Measurements from ENCODE around the gene KIF23. TPM values are rescaled to one million over a fixed set of nuclear protein-coding genes. Genes with fewer than 3 reads are reported as not detected.

Gene KIF23
- total RNA-seq, 1 experiment from 2014 or later: 74.2 TPM

DNA sequence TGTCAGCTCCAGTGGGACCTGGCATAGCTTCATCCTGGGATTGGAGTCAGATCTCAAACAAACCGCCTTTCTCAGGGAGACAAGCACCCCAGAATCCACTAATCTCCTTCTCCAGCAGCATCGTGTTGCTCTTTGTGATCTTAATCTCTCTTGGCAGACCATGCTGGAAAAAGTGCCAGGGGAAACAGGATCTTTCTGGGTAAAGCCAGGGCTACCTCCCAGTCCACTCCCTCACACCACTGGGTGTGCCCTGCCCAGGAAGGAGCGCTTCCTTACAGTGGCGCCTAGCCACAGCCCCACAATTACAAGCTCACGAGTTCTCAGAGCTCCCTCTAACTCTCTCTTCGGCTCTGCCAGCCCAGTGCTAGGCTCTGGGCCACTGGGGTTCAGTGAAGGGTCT lies 70.7 kb downstream of the KIF23 start:
- no peak for DNase-seq
- H3K36me3 Mint-ChIP-seq (ENCODE audit: insufficient read depth, unreplicated experiment): no peaks in the 10 kb centered on the region
- no peaks in the 10 kb centered on the region for H3K9me3 Mint-ChIP-seq (ENCODE audit: unreplicated experiment)
- H3K27me3 ChIP-seq (replicated peaks; ENCODE audit: control insufficient read depth, insufficient read depth, low read length): no peaks in the 10 kb centered on the region
- no peaks in the 10 kb centered on the region for H3K9me3 ChIP-seq
- no peak overlapping the region for H3K4me3 Mint-ChIP-seq (ENCODE audit: unreplicated experiment)
- no peaks in the 10 kb centered on the region for H3K27me3 Mint-ChIP-seq (ENCODE audit: insufficient read depth, unreplicated experiment)
- no peaks in the 10 kb centered on the region for H3K4me1 ChIP-seq
- intact Hi-C loops (cut with micrococcal nuclease; ENCODE audit: unreplicated experiment): no loop called here
- ChIA-PET POLR2A (no interaction called here), CTCF (no interaction called here)
- no peaks in the 10 kb centered on the region for H3K36me3 ChIP-seq (ENCODE audit: control insufficient read depth, insufficient read depth, low read length)
- H3K27ac Mint-ChIP-seq (ENCODE audit: unreplicated experiment): no peak overlapping the region
- no peak overlapping the region for H3K4me3 ChIP-seq (ENCODE audit: low read depth, low read length)
- H3K4me1 Mint-ChIP-seq (ENCODE audit: low read depth, unreplicated experiment): no peaks in the 10 kb centered on the region
- no TSS peak for BruUV-seq (replicated peaks)
- TF ChIP-seq, protein P1, sequence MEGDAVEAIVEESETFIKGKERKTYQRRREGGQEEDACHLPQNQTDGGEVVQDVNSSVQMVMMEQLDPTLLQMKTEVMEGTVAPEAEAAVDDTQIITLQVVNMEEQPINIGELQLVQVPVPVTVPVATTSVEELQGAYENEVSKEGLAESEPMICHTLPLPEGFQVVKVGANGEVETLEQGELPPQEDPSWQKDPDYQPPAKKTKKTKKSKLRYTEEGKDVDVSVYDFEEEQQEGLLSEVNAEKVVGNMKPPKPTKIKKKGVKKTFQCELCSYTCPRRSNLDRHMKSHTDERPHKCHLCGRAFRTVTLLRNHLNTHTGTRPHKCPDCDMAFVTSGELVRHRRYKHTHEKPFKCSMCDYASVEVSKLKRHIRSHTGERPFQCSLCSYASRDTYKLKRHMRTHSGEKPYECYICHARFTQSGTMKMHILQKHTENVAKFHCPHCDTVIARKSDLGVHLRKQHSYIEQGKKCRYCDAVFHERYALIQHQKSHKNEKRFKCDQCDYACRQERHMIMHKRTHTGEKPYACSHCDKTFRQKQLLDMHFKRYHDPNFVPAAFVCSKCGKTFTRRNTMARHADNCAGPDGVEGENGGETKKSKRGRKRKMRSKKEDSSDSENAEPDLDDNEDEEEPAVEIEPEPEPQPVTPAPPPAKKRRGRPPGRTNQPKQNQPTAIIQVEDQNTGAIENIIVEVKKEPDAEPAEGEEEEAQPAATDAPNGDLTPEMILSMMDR (IDR thresholded peaks at IDR 0.05; ENCODE audit: insufficient read depth in 1 of 2, low read depth in 1 of 2, low read length in 1 of 2, severe bottlenecking in 1 of 2, unreplicated experiment in 1 of 2): no peak

DNA sequence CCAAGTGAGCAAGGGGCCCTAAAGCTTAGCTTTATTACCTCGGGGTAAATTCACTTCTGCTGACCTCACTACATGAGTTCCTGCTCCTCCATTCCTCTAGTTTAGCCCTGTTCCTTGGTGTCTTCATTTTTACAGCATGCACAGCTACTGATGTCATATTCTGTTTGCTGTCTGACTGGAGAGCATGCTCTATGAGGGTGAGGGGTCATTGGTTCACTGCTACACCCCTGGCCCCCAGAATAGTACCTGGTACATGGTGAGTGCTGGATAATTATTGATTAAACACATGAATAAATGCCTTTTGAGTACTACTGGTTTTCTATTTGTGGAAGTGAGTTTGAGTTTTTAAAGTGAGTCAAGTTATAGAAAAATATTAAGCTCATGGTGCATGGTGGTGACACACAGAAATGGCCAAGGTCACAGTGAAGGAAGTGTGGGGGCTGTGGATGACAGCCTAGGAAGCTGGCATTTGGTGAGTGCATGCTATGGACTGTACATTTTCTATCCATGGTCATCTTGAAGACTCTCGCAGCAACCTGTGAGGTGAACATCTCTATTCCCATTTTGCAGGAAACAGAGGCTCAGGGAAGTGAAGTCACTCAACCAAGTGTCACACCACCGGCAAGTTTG lies 72.4 kb downstream of the KIF23 start:
- Histone ChIP-seq H3K4me3 (ENCODE audit: low read depth, low read length) (no peak overlapping the region), H3K36me3 (ENCODE audit: control insufficient read depth, insufficient read depth, low read length) (no peaks in the 10 kb centered on the region), H3K27me3 (replicated peaks; ENCODE audit: control insufficient read depth, insufficient read depth, low read length) (no peaks in the 10 kb centered on the region), H3K4me1 (no peaks in the 10 kb centered on the region), H3K9me3 (no peaks in the 10 kb centered on the region)
- no peak for DNase-seq
- Mint-ChIP-seq H3K27ac (ENCODE audit: unreplicated experiment) (no peak overlapping the region), H3K36me3 (ENCODE audit: insufficient read depth, unreplicated experiment) (no peaks in the 10 kb centered on the region), H3K27me3 (ENCODE audit: insufficient read depth, unreplicated experiment) (no peaks in the 10 kb centered on the region), H3K9me3 (ENCODE audit: unreplicated experiment) (no peaks in the 10 kb centered on the region), H3K4me3 (ENCODE audit: unreplicated experiment) (no peak overlapping the region), H3K4me1 (ENCODE audit: low read depth, unreplicated experiment) (no peaks in the 10 kb centered on the region)
- TF ChIP-seq, protein P1 (IDR thresholded peaks at IDR 0.05; ENCODE audit: insufficient read depth in 1 of 2, low read depth in 1 of 2, low read length in 1 of 2, severe bottlenecking in 1 of 2, unreplicated experiment in 1 of 2): no peak
- intact Hi-C loops (cut with micrococcal nuclease; ENCODE audit: unreplicated experiment): no loop called here
- ChIA-PET CTCF (no interaction called here), POLR2A (no interaction called here)
- no TSS peak for BruUV-seq (replicated peaks)

DNA sequence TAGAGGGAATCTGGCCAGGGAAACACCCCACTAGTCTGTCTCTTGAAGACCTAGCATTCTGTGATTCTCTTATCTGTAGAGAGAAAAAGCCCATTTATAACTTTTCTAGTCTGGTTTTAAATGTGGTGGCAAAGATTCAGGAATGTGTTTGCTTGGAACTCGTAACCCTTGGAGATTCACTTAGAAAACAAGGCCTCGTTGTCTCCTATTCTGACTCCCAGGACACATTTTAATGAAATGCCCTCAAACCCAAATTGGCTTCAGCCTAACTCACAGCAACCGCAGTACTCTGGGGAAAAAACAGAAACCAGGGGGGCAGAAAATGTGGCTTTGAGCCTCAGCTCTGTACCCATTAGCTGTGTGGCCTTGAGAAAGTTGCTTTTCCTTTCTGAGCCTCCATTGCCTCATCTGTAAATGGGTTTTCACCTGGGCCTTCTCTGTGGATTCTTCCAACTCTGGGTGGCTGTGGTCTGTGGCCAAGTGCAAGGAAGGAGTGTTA lies 75.0 kb downstream of the KIF23 start:
- DNase-seq: no peak
- Mint-ChIP-seq H3K9me3 (ENCODE audit: unreplicated experiment) (no peaks in the 10 kb centered on the region), H3K27me3 (ENCODE audit: insufficient read depth, unreplicated experiment) (no peaks in the 10 kb centered on the region), H3K4me1 (ENCODE audit: low read depth, unreplicated experiment) (peaks cover 6% of the 10 kb centered on the region), H3K27ac (ENCODE audit: unreplicated experiment) (no peak overlapping the region), H3K36me3 (ENCODE audit: insufficient read depth, unreplicated experiment) (no peaks in the 10 kb centered on the region), H3K4me3 (ENCODE audit: unreplicated experiment) (no peak overlapping the region)
- no peaks in the 10 kb centered on the region for H3K36me3 ChIP-seq (ENCODE audit: control insufficient read depth, insufficient read depth, low read length)
- TF ChIP-seq, protein P1 (IDR thresholded peaks at IDR 0.05; ENCODE audit: insufficient read depth in 1 of 2, low read depth in 1 of 2, low read length in 1 of 2, severe bottlenecking in 1 of 2, unreplicated experiment in 1 of 2): no peak
- intact Hi-C loops (cut with micrococcal nuclease; ENCODE audit: unreplicated experiment): no loop called here
- ChIA-PET CTCF (no interaction called here), POLR2A (no interaction called here)
- H3K4me1 ChIP-seq: no peaks in the 10 kb centered on the region
- no peaks in the 10 kb centered on the region for H3K27me3 ChIP-seq (replicated peaks; ENCODE audit: control insufficient read depth, insufficient read depth, low read length)
- H3K9me3 ChIP-seq: no peaks in the 10 kb centered on the region
- BruUV-seq (replicated peaks): no TSS peak
- H3K4me3 ChIP-seq (ENCODE audit: low read depth, low read length): no peak overlapping the region

Data from Caco-2 (cell line).